GM18873 (cell line): ENCODE results near the gene TCP10L.
"Not testable (repeated sequence)": the region's sequence is repeated elsewhere in the genome, so short reads cannot be mapped to it uniquely, and the experiment has no call there.

ENCODE experiments used
- ATAC-seq: cut with Tn5 transposase; IDR thresholded peaks from one replicate; pipeline ENCODE4 v1.9.1; 2021; ENCODE audit warnings: mild to moderate bottlenecking, moderate library complexity, moderate number of reproducible peaks; ENCODE audit not compliant: unreplicated experiment, low FRiP score

TCP10L gene

GRCh38 chr21:32587651-32588050, 2.3 kb upstream of the TCP10L start:
- no peak for ATAC-seq

DNA sequence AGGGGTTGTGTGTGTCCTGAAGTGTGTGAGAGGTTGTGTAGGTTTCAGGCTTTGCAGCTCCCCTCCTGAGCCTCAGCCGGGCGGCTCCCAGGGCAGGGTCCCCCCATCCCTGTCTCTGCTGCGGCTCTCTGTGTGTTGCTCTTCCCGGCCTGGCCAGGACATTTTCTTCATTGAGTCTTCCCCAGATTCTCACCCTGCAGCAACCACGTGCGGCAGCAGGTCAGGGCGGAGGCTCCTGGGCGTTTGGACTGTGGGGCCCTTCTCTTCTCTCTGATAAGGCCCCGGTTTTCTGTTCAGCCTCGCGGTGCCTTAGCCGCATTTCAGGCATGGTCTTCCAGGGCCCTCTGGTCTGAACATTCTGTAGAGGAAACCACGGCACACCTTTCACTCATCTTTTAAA, 1.8 kb upstream of the TCP10L start:
- ATAC-seq, result no peak

DNA sequence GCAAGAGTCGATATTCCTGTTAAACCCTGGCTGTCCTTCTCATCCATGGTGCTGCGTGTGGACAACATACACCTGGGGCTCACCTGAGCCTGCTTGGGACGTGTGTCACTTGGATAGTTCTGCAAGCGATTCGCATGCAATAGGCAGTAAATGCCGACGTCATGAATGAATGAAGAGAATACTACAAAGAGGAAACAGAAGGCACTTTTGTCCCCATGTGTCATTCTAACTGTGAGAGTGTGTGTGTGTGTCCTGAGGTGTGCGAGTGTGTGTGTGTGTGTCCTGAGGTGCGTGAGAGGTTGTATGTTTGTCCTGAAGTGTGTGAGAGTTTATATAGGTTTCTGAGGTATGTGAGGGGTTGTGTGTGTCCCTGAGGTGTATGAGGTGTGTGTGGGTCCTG, 647 bp upstream of the TCP10L start:
- ATAC-seq, result no peak

- no peak for ATAC-seq
These were observed 851 bp downstream of the TCP10L start for GRCh38 chr21:32584472-32584871.

- ATAC-seq, result no peak
These were observed 3.6 kb downstream of the TCP10L start for GRCh38 chr21:32581732-32582131.

- ATAC-seq, result no peak
These were observed 4.4 kb downstream of the TCP10L start for GRCh38 chr21:32580949-32581348.

DNA sequence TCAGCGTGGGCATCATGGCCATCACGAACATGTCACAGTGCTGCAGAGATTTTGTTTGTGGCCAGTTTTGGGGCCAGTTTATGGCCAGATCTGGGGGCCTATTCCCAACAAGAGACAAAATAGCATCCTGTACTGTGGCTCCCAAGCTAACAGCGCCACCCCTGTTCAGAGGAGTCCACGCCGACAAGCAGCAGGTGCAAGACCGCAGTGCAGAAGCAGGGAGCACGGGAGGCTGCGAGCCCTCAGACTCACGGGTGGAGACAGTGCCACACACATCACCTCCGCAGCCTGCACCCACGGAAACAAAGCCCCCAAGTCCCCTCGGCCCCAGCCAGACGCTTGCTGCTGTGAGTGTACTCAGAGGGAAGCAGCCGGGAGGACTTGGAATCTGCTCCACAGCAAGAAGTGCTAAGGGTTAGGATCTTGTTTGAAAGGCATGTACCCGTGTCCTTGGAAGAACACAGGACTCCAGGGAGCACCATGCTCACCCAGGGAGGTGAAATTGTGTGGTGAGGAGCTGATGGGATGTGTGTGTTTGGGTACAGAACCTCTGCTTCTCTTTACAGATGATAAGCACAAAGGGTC, 7.1 kb downstream of the TCP10L start:
- ATAC-seq, result no peak

- no peak for ATAC-seq
These were observed 9.3 kb downstream of the TCP10L start for GRCh38 chr21:32576011-32576410.

GRCh38 chr21:32574946-32575925, 10.1 kb downstream of the TCP10L start:
- ATAC-seq, result no peak

GRCh38 chr21:32572574-32573420, 12.5 kb downstream of the TCP10L start:
- ATAC-seq, result no peak

- ATAC-seq, result no peak
These were observed 14.9 kb downstream of the TCP10L start for GRCh38 chr21:32570456-32570855.

DNA sequence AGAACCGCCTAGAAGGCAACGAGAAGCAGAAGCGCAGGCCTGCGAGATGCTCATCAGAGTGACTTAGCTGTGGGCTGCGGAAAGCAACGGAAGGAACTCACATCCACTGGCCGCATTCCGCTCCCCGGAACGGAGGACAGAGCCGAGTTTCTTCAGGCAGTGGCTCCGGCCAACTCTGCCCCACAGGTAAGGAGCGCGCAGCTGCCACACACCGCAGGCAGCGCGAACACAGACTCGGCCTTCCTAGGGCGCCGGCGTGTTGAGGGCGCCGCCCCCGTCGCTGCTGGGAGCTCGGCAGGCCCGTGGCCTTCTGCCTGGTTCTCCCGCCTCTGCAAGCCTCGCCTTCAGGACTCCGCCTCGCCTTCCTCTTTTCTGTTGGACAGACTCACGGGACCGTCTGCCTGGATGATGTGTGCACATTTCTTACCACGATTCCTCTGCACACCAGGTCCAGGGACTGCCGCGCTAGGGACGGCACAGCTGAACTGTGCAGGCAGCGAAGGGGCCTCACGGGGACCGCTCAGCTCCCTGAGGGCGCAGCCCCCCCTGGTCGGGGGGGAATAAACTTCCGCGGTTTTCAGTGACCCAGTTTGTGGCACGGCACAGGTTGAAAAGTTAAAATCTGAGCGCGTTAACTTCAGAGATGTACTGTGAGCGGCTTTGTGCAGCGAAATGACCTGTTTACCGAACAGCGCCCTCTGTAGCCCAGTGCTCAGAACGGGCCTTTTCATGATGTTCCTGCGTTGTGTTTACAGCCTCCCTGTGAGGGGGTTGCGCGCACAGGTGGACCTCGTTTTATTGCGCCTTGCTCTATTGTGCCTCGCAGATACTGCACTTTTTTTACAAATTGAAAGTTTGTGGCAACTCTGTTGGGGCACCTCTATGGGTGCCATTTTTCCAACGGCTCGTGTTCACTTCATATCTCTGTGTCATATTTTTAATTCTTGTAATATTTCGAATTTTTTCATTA, 15.8 kb downstream of the TCP10L start:
- peak; percentile 61 for ATAC-seq

DNA sequence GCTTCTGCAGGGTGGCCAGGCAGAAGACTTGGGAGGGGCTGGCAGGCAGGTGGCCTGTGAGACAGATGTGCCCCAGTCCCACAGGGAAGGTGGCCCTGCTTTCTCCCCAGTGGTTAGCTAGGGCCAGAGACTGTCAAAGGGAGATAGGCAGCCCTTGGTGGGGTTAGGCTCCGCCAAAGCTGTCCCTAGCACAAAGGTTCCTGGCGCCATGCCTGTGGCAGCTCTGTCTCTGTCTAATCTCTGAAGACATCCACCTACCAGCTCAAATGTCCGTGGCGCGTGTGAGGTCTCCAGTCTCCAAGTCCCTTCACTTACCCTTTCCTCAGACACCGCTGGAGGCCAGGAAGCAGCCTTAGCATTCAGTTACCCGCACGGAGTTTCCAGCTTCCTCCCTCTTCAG, 17.7 kb downstream of the TCP10L start:
- no peak for ATAC-seq

GRCh38 chr21:32566741-32567389, 18.5 kb downstream of the TCP10L start:
- no peak for ATAC-seq

DNA sequence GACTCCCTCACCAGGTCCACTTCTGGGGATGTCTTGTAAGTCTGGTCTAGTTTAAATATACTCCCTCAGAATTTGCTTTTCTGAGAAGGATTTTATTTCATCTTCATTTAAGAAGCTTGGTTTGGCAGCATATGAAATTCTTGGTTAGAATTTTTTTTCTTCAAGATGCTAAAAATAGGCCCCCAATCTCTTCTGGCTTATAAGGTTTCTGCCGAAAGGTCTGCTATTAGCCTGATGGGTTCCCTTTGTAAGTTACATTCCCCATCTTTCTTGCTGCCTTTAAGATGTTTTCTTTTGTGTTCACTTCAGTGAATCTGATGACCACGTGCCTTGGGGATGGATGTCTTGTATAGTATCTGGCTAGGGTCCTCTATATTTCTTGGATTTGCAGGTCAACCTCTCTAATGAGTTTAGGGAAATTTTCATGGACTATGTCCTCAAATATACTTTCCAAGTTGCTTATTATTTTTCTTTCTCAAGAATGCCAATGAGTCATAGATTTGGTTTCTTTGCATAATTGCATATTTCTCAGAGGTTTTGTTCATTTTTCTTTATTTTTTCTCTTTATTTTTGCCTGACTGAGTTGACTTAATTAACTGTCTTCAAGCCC, 19.4 kb downstream of the TCP10L start:
- no peak for ATAC-seq

- no peak for ATAC-seq
These were observed 22.4 kb downstream of the TCP10L start for GRCh38 chr21:32562915-32563314.

DNA sequence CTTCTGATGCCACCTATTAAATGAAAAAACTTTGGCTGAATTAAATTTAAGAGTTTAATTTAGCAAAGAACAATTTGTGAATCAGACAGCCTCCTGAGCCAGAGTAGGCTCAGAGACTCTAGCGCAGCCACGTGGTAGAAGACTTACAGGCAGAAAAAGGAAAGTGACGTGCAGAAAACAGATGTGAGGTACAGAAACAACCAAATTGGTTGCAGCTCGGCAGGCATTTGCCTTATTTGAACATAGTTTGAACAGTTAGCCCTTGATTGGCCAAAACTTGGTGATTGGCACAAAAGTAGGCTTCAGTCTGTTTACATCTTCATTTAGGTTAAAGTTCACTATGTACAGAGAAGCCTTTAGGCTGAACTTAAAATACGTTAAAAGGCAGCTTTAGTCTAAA, 22.9 kb downstream of the TCP10L start:
- no peak for ATAC-seq

GRCh38 chr21:32561476-32561875, 23.8 kb downstream of the TCP10L start:
- not testable (repeated sequence) for ATAC-seq

DNA sequence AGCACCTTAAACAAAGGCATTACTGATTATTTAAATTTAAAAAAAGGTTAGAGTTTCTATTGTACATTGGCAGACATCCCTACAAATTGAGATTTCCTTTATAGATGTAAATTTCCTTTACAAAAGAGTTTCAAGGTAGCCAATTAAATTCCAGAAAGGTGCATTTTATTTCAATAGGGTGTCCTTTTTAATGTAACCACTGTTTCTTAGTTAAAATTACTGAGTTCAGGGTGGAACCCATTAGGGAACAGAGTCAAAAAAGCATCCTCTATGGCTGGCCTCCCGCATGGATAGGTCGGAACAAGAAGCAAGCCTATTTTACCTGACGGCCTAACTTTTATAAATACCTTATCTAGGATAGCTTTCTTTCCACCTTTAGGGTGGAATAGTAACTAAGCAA, 24.4 kb downstream of the TCP10L start:
- no peak for ATAC-seq
